Liver (tissue), 9 donors: ENCODE measurements around the gene PDZD2. TPM values are rescaled to one million over a fixed set of nuclear protein-coding genes. Genes with fewer than 3 reads are reported as not detected.

Experiments
- DNase-seq: peaks from one replicate; pipeline ENCODE4 v3.0.0-alpha.2; 2017; ENCODE audit warnings: low spot score
- H3K27ac ChIP-seq, 2 donors: one replicate each; pipeline ENCODE4 v1.7.0; 2013; ENCODE audit warnings: inconsistent platforms in 2 of 2, low read length in 2 of 2, control low read depth in 1 of 2, low read depth in 1 of 2, mild to moderate bottlenecking in 1 of 2
- H3K27me3 ChIP-seq, 4 donors: one replicate each; pipeline versions ENCODE4 v1.6.1 to v1.7.0; 2013; ENCODE audit warnings: low read length in 3 of 4, inconsistent platforms in 1 of 4, mild to moderate bottlenecking in 1 of 4, moderate library complexity in 1 of 4; ENCODE audit not compliant: control insufficient read depth in 4 of 4, insufficient read depth in 4 of 4
- H3K36me3 ChIP-seq, 4 donors: one replicate each; pipeline versions ENCODE4 v1.6.1 to v1.7.0; 2013; ENCODE audit warnings: low read length in 3 of 4, mild to moderate bottlenecking in 3 of 4, low read depth in 1 of 4, moderate library complexity in 1 of 4; ENCODE audit not compliant: control insufficient read depth in 4 of 4, insufficient read depth in 3 of 4
- H3K4me1 ChIP-seq, 4 donors: one replicate each; pipeline versions ENCODE4 v1.6.1 to v1.7.0; 2013; ENCODE audit warnings: low read length in 3 of 4, mild to moderate bottlenecking in 3 of 4, moderate library complexity in 1 of 4; ENCODE audit not compliant: control insufficient read depth in 4 of 4, insufficient read depth in 4 of 4
- H3K4me3 ChIP-seq, 3 donors: one replicate each; pipeline versions ENCODE4 v1.6.1 to v1.7.0; 2013; ENCODE audit warnings: low read length in 3 of 3, control low read depth in 1 of 3, low read depth in 1 of 3, mild to moderate bottlenecking in 1 of 3
- H3K9ac ChIP-seq, 2 donors: one replicate each; pipeline ENCODE4 v1.7.0; 2013; ENCODE audit warnings: low read length in 2 of 2, mild to moderate bottlenecking in 2 of 2, moderate library complexity in 2 of 2, control low read depth in 1 of 2, low read depth in 1 of 2
- H3K9me3 ChIP-seq, 4 donors: one replicate each; pipeline versions ENCODE4 v1.6.1 to v1.7.0; 2013; ENCODE audit warnings: low read length in 3 of 4; ENCODE audit not compliant: control insufficient read depth in 4 of 4
- ATF3 ChIP-seq: IDR thresholded peaks from 2 replicates; pipeline ENCODE4 v1.6.1; 2016; ENCODE audit warnings: antibody characterized with exemption
- CTCF ChIP-seq: fragments of 150-350 bp; IDR thresholded peaks from 2 replicates; pipeline ENCODE4 v1.5.1; 2017; ENCODE audit warnings: improper control_type of control experiment, low read depth, low read length; ENCODE audit not compliant: missing input control
- EGR1 ChIP-seq, 2 donors: IDR thresholded peaks; 2 replicates each; pipeline ENCODE4 v1.6.1; 2016 to 2018; ENCODE audit warnings: antibody characterized with exemption in 2 of 2, low read depth in 2 of 2
- FOXA1 ChIP-seq: IDR thresholded peaks from 2 replicates; pipeline ENCODE4 v1.6.1; 2016; ENCODE audit warnings: antibody characterized with exemption
- GABPA ChIP-seq, 2 donors: IDR thresholded peaks in 1 of 2; conservative IDR thresholded peaks in 1 of 2; 2 replicates each; pipeline ENCODE4 v1.6.1; 2016; ENCODE audit warnings: antibody characterized with exemption in 2 of 2, mild to moderate bottlenecking in 1 of 2, moderate library complexity in 1 of 2
- HNF4A ChIP-seq, 2 donors: conservative IDR thresholded peaks; 2 replicates each; pipeline ENCODE4 v1.6.1; 2016; ENCODE audit warnings: antibody characterized with exemption in 2 of 2, mild to moderate bottlenecking in 2 of 2
- HNF4G ChIP-seq: IDR thresholded peaks from 2 replicates; pipeline ENCODE4 v1.6.1; 2016; ENCODE audit warnings: antibody characterized with exemption
- JUND ChIP-seq, 2 donors: IDR thresholded peaks; 2 replicates each; pipeline ENCODE4 v1.6.1; 2016; ENCODE audit warnings: antibody characterized with exemption in 2 of 2
- MAX ChIP-seq: IDR thresholded peaks from 2 replicates; pipeline ENCODE4 v1.6.1; 2016; ENCODE audit warnings: antibody characterized with exemption
- NR2F2 ChIP-seq: IDR thresholded peaks from 2 replicates; pipeline ENCODE4 v1.6.1; 2016; ENCODE audit warnings: antibody characterized with exemption
- REST ChIP-seq: IDR thresholded peaks from 2 replicates; pipeline ENCODE4 v1.6.1; 2016; ENCODE audit warnings: antibody characterized with exemption, mild to moderate bottlenecking
- RXRA ChIP-seq, 2 donors: IDR thresholded peaks; 2 replicates each; pipeline ENCODE4 v1.6.1; 2017 to 2018; ENCODE audit warnings: antibody characterized with exemption in 2 of 2, mild to moderate bottlenecking in 1 of 2
- TAF1 ChIP-seq: conservative IDR thresholded peaks from 2 replicates; pipeline ENCODE4 v1.6.1; 2016; ENCODE audit warnings: antibody characterized with exemption, mild to moderate bottlenecking
- YY1 ChIP-seq: IDR thresholded peaks from 2 replicates; pipeline ENCODE4 v1.6.1; 2016; ENCODE audit warnings: antibody characterized with exemption, mild to moderate bottlenecking
- WGBS: extraction: QIAGEN DNeasy Blood & Tissue Kit; methylation state at CpG from one replicate; pipeline ENCODE4 v1.1.7; 2013; 5-methylcytosine and 5-hydroxymethylcytosine counted together
- polyA plus RNA-seq, 2 donors: library from polyadenylated mRNA; stranded (reverse) in 1 of 2; unstranded in 1 of 2; fragments of 200-250 nt in 1 of 2; fragments of >200 nt in 1 of 2; fragmentation: Nextera tagmentation in 1 of 2; extraction: Ambion mirVana in 1 of 2; gene quantifications; one replicate each; pipeline versions ENCODE4 v1.2.1 to v1.2.3, GENCODE V29; 2013 to 2015
- total RNA-seq, 2 donors: library from RNA; depleted of rRNA; stranded (reverse); fragments of >200 nt; gene quantifications; one replicate each; pipeline ENCODE4 v1.2.3, GENCODE V29; 2014
- donor health status: healthy.
- donor health status: healthy.
- donor health status: healthy.
- donor health status: healthy.
- donor health status: healthy.

The PDZD2 gene
- total and polyA plus RNA-seq, 4 donors: 0.27 to 1.1 (median 0.54) TPM

- no peak for TF ChIP-seq CTCF
- no peak for TF ChIP-seq GABPA (IDR thresholded peaks at IDR 0.05 in 1 of 2, conservative IDR thresholded peaks at IDR 0.05 in 1 of 2)
- TF ChIP-seq ATF3: no peak
These were observed 313.1 kb downstream of the PDZD2 start (continued) for GRCh38 chr5:31952067-31952466.

GRCh38 chr5:31954091-31954490, 315.2 kb downstream of the PDZD2 start:
- no peaks in the 10 kb centered on the region for H3K36me3 ChIP-seq
- no peak overlapping the region for H3K27ac ChIP-seq
- H3K4me1 ChIP-seq: no peaks in the 10 kb centered on the region
- no peak for TF ChIP-seq TAF1
- no peak for TF ChIP-seq REST
- TF ChIP-seq HNF4A (conservative IDR thresholded peaks at IDR 0.05): no peak
- TF ChIP-seq JUND (IDR thresholded peaks at IDR 0.05): no peak
- no peak for TF ChIP-seq NR2F2
- no peak for TF ChIP-seq HNF4G
- TF ChIP-seq MAX: no peak
- no peak for TF ChIP-seq YY1
- H3K27me3 ChIP-seq: no peaks in the 10 kb centered on the region
- no peaks in the 10 kb centered on the region for H3K9me3 ChIP-seq
- H3K4me3 ChIP-seq: no peak overlapping the region
- DNase-seq: no peak
- no peak overlapping the region for H3K9ac ChIP-seq
- 81% methylated on average over 3 of the region's 3 CpGs for WGBS

- H3K36me3 ChIP-seq: no peaks in the 10 kb centered on the region
- H3K9ac ChIP-seq: no peak overlapping the region
- no peak overlapping the region for H3K27ac ChIP-seq
- no peaks in the 10 kb centered on the region for H3K27me3 ChIP-seq
- no peaks in the 10 kb centered on the region for H3K4me1 ChIP-seq
- TF ChIP-seq RXRA (IDR thresholded peaks at IDR 0.05): no peak
- no peak for TF ChIP-seq GABPA (IDR thresholded peaks at IDR 0.05 in 1 of 2, conservative IDR thresholded peaks at IDR 0.05 in 1 of 2)
- TF ChIP-seq FOXA1: no peak
- TF ChIP-seq EGR1 (IDR thresholded peaks at IDR 0.05; ENCODE audit: low read depth in 2 of 2): no peak
- 92% methylated on average over 9 of the region's 9 CpGs for WGBS
- H3K9me3 ChIP-seq: no peaks in the 10 kb centered on the region
- no peak overlapping the region for H3K4me3 ChIP-seq
- DNase-seq: no peak
These were observed 318.2 kb downstream of the PDZD2 start for GRCh38 chr5:31957151-31957550.
